Activated T-cell treated with anti-CD3 and anti-CD28 coated beads, Interleukin-2, amount 50 U/mL, for 24 hours (primary cell): ENCODE results near the gene PCDHB15.
A peak's percentile ranks its signal among the peaks of the same experiment; 100 is the strongest.
"Not testable (repeated sequence)": the region's sequence is repeated elsewhere in the genome, so short reads cannot be mapped to it uniquely, and the experiment has no call there.

Source experiments
- DNase-seq: peaks from one replicate; pipeline ENCODE4 v3.0.0-alpha.2; 2020
- H3K27ac Mint-ChIP-seq: 2 replicates; pipeline ENCODE4 v1.8.0; 2020; ENCODE audit warnings: mild to moderate bottlenecking, mixed read lengths
- H3K27me3 Mint-ChIP-seq: 2 replicates; pipeline ENCODE4 v1.8.0; 2020; ENCODE audit warnings: mixed read lengths
- H3K36me3 Mint-ChIP-seq: 2 replicates; pipeline ENCODE4 v1.8.0; 2020; ENCODE audit warnings: low read depth, mixed read lengths
- H3K4me1 Mint-ChIP-seq: 2 replicates; pipeline ENCODE4 v1.8.0; 2020; ENCODE audit warnings: low read depth, mixed read lengths
- H3K4me3 Mint-ChIP-seq: 2 replicates; pipeline ENCODE4 v1.8.0; 2020; ENCODE audit warnings: mild to moderate bottlenecking, moderate library complexity, mixed read lengths
- H3K9me3 Mint-ChIP-seq: 2 replicates; pipeline ENCODE4 v1.8.0; 2020; ENCODE audit warnings: mixed read lengths

Gene PCDHB15

DNA sequence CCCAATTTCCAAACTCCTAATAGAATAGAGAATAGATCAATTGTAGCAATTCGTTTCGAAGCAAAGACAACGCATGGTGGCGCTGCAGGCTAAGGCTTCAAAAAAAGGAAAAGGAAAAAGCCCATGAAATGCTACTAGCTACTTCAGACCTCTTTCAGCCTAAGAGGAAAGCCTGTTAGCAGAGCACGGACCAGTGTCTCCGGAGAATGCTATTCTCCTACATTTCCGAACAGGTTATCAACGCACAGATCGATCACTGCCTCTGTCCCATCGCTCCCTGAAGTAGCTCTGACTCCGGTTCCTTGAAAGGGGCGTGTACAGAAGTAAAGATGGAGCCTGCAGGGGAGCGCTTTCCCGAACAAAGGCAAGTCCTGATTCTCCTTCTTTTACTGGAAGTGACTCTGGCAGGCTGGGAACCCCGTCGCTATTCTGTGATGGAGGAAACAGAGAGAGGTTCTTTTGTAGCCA is at the start of gene PCDHB15:
PCDHB15 (plus strand) TSS at position 146 of the 468 bp plus-strand sequence; CDS start at position 330, 184 bp downstream.
- DNase-seq = no peak
- Mint-ChIP-seq H3K36me3 (peaks cover 51% of the 10 kb centered on the region), H3K9me3 (peaks cover 69% of the 10 kb centered on the region), H3K4me3 (peak within 1 kb of the TSS; percentile 7), H3K27ac (no peak within 1 kb of the TSS), H3K4me1 (peaks cover 4% of the 10 kb centered on the region), H3K27me3 (peaks cover 70% of the 10 kb centered on the region)

DNA sequence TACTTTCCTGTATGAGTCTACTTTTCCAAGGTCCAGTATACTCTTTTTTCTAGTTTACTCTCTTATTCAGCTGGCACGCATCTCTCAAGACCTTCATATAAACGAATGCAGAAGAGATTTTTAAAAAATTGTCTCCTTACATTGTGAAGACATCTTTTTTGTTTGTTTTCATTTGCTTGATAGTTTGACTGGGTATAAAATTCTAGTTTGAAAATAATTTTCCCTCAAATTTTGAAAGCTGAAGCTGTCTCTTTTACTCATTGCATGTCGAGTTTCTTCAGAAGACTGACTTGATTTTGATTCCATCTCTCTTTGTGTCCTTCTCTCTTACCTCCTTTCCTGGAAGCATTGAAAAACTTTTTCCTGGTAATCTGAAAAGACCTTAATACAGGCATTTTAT is 48.8 kb upstream of the PCDHB15 start:
- Mint-ChIP-seq H3K36me3 (peaks cover 7% of the 10 kb centered on the region), H3K27me3 (peaks cover 69% of the 10 kb centered on the region), H3K9me3 (peaks cover 44% of the 10 kb centered on the region), H3K4me1 (no peaks in the 10 kb centered on the region), H3K4me3 (no peak overlapping the region), H3K27ac (no peak overlapping the region)
- DNase-seq = no peak

DNA sequence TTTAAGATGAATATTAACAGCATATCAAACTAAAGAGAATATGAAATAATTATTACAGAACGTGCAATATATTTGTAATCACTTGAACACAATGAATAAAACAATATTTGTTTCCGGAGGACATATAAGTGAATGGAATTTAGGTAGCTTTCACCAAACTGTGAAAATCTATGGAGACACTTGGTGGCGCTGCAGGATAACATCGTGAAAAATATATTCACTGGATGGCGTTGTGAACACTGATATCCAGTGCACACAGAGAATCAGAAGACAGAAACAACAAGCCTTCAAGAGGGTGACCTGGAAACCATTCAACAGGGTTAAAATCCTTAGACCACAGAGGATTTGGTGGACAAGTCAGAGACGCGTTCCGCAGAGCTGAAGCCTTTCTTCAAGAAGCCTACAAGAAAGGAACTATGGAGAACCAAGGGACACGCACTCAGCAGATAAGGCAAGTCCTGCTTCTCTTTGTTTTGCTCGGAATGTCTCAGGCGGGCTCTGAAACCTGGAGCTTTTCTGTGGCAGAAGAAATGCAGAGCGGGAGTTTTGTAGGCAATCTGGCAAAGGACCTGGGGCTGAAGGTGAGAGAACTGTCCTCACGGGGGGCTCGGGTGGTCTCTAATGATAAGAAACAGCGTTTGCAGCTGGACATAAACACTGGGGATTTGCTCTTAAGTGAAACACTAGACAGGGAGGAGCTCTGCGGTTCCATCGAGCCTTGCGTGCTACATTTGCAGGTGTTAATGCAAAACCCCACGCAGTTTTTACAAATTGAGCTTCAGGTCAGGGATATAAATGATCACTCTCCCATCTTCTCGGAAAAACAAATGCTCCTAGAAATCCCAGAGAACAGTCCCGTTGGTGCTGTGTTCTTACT is 45.6 kb upstream of the PCDHB15 start, which contains the start of gene PCDHB11:
PCDHB11 (plus strand) TSS at position 269 of the 877 bp plus-strand sequence; CDS start at position 417, 148 bp downstream.
- DNase-seq = no peak
- Mint-ChIP-seq H3K9me3 (peaks cover 30% of the 10 kb centered on the region), H3K4me1 (no peaks in the 10 kb centered on the region), H3K27ac (no peak within 1 kb of the TSS), H3K36me3 (peaks cover 3% of the 10 kb centered on the region), H3K4me3 (no peak within 1 kb of the TSS), H3K27me3 (peaks cover 56% of the 10 kb centered on the region)

GRCh38 chr5:141201126-141201525 is 44.1 kb upstream of the PCDHB15 start:
- not testable (repeated sequence) for H3K27ac Mint-ChIP-seq, DNase-seq, H3K4me3 Mint-ChIP-seq, H3K36me3 Mint-ChIP-seq, H3K4me1 Mint-ChIP-seq
- peaks cover 25% of the 10 kb centered on the region for H3K9me3 Mint-ChIP-seq
- H3K27me3 Mint-ChIP-seq = peaks cover 60% of the 10 kb centered on the region

- not testable (repeated sequence) for H3K4me3 Mint-ChIP-seq, H3K27ac Mint-ChIP-seq, DNase-seq, H3K4me1 Mint-ChIP-seq, H3K36me3 Mint-ChIP-seq
- Mint-ChIP-seq H3K9me3 (peaks cover 20% of the 10 kb centered on the region), H3K27me3 (peaks cover 59% of the 10 kb centered on the region)
These were observed 43.5 kb upstream of the PCDHB15 start for GRCh38 chr5:141201646-141202045.

GRCh38 chr5:141208478-141208877 is 36.7 kb upstream of the PCDHB15 start, which contains the start of gene PCDHB12:
TSS of gene PCDHB12 (plus strand) at chr5:141208719. CDS start at chr5:141208908, 189 bp downstream.
- Mint-ChIP-seq H3K4me1 (no peaks in the 10 kb centered on the region), H3K9me3 (peaks cover 3% of the 10 kb centered on the region), H3K27me3 (peaks cover 69% of the 10 kb centered on the region), H3K36me3 (peaks cover 2% of the 10 kb centered on the region), H3K27ac (no peak within 1 kb of the TSS), H3K4me3 (no peak within 1 kb of the TSS)
- no peak for DNase-seq

DNA sequence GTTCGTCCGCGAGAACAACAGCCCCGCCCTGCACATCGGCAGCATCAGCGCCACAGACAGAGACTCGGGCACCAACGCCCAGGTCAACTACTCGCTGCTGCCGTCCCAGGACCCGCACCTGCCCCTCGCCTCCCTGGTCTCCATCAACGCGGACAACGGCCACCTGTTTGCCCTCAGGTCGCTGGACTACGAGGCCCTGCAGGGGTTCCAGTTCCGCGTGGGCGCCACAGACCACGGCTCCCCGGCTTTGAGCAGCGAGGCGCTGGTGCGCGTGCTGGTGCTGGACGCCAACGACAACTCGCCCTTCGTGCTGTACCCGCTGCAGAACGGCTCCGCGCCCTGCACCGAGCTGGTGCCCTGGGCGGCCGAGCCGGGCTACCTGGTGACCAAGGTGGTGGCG is 34.9 kb upstream of the PCDHB15 start:
- not testable (repeated sequence) for H3K4me3 Mint-ChIP-seq, H3K4me1 Mint-ChIP-seq, H3K27ac Mint-ChIP-seq, DNase-seq, H3K36me3 Mint-ChIP-seq
- Mint-ChIP-seq H3K27me3 (peaks cover 79% of the 10 kb centered on the region), H3K9me3 (peaks cover 13% of the 10 kb centered on the region)

- not testable (repeated sequence) for H3K36me3 Mint-ChIP-seq, H3K4me3 Mint-ChIP-seq, H3K4me1 Mint-ChIP-seq, DNase-seq, H3K27ac Mint-ChIP-seq
- peaks cover 14% of the 10 kb centered on the region for H3K9me3 Mint-ChIP-seq
- peaks cover 80% of the 10 kb centered on the region for H3K27me3 Mint-ChIP-seq
These were observed 34.3 kb upstream of the PCDHB15 start for GRCh38 chr5:141210849-141211248.

GRCh38 chr5:141213656-141214339 is 31.4 kb upstream of the PCDHB15 start, which contains the start of gene PCDHB13:
TSS of gene PCDHB13 (plus strand) at chr5:141213919. CDS start at chr5:141214124, 205 bp downstream.
- DNase-seq, H3K4me1 Mint-ChIP-seq, H3K4me3 Mint-ChIP-seq, H3K27ac Mint-ChIP-seq: not testable (repeated sequence)
- Mint-ChIP-seq H3K36me3 (peaks cover 15% of the 10 kb centered on the region), H3K9me3 (peaks cover 25% of the 10 kb centered on the region), H3K27me3 (peaks cover 74% of the 10 kb centered on the region)

- H3K4me3 Mint-ChIP-seq, H3K27ac Mint-ChIP-seq, DNase-seq, H3K4me1 Mint-ChIP-seq: not testable (repeated sequence)
- Mint-ChIP-seq H3K27me3 (peaks cover 71% of the 10 kb centered on the region), H3K9me3 (peaks cover 30% of the 10 kb centered on the region), H3K36me3 (peaks cover 16% of the 10 kb centered on the region)
These were observed 30.6 kb upstream of the PCDHB15 start for GRCh38 chr5:141214583-141214982.

- peaks cover 16% of the 10 kb centered on the region for H3K36me3 Mint-ChIP-seq
- not testable (repeated sequence) for DNase-seq, H3K4me1 Mint-ChIP-seq, H3K27ac Mint-ChIP-seq, H3K4me3 Mint-ChIP-seq
- H3K9me3 Mint-ChIP-seq = peaks cover 36% of the 10 kb centered on the region
- peaks cover 73% of the 10 kb centered on the region for H3K27me3 Mint-ChIP-seq
These were observed 29.7 kb upstream of the PCDHB15 start for GRCh38 chr5:141215504-141215903.

GRCh38 chr5:141216035-141216434 is 29.2 kb upstream of the PCDHB15 start:
- DNase-seq, H3K4me3 Mint-ChIP-seq, H3K4me1 Mint-ChIP-seq, H3K27ac Mint-ChIP-seq: not testable (repeated sequence)
- Mint-ChIP-seq H3K36me3 (peaks cover 14% of the 10 kb centered on the region), H3K9me3 (peaks cover 33% of the 10 kb centered on the region), H3K27me3 (peaks cover 75% of the 10 kb centered on the region)

DNA sequence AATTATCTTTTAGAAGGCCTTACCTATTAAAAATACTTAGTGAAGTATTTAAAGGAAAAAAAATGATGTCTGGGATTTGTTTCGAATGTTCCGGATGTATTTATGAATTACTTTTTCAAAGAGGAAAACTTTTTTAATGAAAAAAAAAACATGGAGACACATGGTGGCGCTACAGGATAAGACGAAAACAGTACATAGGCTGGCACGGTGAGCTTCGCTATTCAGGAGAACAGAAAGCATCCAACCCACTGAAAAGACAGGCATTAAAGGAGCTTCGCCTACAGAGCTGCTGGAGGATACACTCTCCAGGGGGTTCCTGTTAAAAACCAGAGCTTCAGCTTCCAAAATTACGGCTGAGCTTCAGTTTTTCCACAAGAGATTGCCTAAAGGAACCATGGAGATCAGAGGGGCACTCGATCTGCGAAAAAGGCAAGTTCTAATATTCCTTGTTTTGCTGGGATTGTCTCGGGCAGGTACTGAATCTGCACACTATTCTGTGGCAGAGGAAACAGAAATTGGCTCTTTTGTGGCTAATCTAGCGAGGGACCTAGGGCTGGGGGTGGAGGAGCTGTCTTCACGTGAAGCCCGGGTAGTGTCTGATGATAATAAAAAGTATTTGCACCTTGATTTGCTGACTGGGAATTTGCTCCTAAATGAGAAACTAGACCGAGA is 21.9 kb upstream of the PCDHB15 start, which contains the start of gene PCDHB14:
PCDHB14 (plus strand) TSS at position 232 of the 672 bp plus-strand sequence; CDS start at position 395, 163 bp downstream.
- Mint-ChIP-seq H3K9me3 (peaks cover 21% of the 10 kb centered on the region), H3K27ac (no peak within 1 kb of the TSS), H3K36me3 (peaks cover 11% of the 10 kb centered on the region), H3K4me1 (peaks cover 6% of the 10 kb centered on the region), H3K27me3 (peaks cover 72% of the 10 kb centered on the region), H3K4me3 (peak within 1 kb of the TSS; percentile 11)
- DNase-seq = no peak

DNA sequence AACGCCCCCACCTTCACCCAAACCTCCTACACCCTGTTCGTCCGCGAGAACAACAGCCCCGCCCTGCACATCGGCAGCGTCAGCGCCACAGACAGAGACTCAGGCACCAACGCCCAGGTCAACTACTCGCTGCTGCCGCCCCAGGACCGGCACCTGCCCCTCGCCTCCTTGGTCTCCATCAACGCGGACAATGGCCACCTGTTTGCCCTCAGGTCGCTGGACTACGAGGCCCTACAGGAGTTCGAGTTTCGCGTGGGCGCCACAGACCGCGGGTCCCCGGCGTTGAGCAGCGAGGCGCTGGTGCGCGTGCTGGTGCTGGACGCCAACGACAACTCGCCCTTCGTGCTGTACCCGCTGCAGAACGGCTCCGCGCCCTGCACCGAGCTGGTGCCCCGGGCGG is 20.4 kb upstream of the PCDHB15 start:
- H3K27ac Mint-ChIP-seq, DNase-seq, H3K4me3 Mint-ChIP-seq, H3K4me1 Mint-ChIP-seq, H3K36me3 Mint-ChIP-seq: not testable (repeated sequence)
- peaks cover 62% of the 10 kb centered on the region for H3K27me3 Mint-ChIP-seq
- peaks cover 15% of the 10 kb centered on the region for H3K9me3 Mint-ChIP-seq
